Muscle of back (tissue), 11 donors: Measurements from ENCODE around the gene FAS. TPM values are rescaled to one million over a fixed set of nuclear protein-coding genes. Genes with fewer than 3 reads are reported as not detected.
"Not testable (repeated sequence)": the region's sequence is repeated elsewhere in the genome, so short reads cannot be mapped to it uniquely, and the experiment has no call there.

Experiments
- DNase-seq, 3 donors: peaks; one replicate each; pipeline versions ENCODE4 v3.0.0 to v3.0.0-alpha.2; 2013
- polyA plus RNA-seq, 10 donors: library from polyadenylated mRNA; unstranded; fragments of 120-200 nt; gene quantifications; one replicate each; pipeline ENCODE4 v1.2.1, GENCODE V29; 2013; ENCODE audit not compliant: insufficient read length in 10 of 10

FAS gene
- polyA plus RNA-seq, 10 donors = 6.0 to 12.4 (median 8.8) TPM

DNA sequence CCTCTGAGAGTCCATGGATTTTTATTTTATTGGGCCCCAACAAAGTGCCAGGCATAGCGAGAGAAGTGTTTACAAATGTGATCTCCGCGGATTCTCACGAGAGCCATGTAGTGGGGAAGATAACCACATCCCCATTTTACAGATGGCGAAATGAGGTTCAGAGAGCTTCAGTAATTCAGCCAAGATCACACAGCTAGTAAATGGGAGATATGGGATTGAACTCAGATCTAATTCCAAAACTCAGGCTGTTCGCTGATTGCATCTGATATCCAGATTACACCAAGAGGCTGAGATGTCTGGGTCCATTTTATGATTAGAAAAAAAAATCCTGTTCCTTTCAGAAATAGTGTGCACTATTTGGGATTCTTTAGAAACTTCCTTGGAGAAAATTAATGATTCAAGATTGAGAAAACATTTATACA, 1.3 kb downstream of the FAS start:
- DNase-seq = no peak

DNA sequence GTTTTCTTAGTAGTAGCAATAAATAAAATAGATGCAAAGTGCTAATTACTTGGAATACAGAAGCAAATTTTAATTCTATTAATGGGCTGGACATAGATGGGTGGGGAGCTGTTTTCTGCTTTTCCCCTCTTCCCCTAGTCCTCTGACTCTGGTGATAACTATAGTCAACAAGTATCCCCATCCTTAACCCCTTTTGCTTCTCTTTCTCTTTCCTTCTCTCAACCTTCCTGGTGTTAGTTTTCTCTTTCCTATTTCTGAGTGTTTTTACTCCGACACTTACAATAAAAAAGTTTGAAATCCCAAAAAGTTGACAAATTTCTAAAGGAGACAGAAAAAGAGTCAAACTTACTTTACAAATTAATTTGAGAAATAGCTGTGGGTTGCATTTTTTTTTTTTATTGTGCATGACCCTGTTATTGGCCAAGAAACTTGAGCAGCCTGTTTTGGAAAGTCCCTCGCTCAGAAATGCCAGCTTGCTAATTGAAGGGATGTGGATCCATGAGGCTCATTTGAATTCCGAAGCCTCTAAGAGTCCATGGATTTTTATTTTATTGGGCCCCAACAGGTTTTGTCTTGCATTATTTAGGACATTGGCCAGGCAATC, 2.4 kb downstream of the FAS start:
- DNase-seq = no peak

DNA sequence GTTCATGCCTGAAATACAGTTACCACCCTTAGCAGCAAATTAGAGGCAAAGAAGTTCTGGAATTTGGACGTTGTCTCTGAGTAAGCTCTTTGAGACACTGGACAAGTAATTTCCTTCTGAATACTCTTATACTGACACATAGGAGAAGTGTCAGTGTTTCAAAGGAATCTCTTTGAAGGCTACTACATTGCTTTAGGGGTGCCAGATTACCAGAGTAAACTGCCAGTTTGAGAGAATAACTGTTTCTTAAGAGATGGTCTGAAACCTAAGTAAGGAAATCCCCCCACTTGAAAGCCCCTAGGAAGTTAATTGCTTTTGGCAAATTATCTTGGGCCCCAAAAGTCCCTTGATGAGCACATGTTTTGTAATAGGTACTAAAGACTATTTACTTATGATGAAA, 3.4 kb downstream of the FAS start:
- DNase-seq = no peak

DNA sequence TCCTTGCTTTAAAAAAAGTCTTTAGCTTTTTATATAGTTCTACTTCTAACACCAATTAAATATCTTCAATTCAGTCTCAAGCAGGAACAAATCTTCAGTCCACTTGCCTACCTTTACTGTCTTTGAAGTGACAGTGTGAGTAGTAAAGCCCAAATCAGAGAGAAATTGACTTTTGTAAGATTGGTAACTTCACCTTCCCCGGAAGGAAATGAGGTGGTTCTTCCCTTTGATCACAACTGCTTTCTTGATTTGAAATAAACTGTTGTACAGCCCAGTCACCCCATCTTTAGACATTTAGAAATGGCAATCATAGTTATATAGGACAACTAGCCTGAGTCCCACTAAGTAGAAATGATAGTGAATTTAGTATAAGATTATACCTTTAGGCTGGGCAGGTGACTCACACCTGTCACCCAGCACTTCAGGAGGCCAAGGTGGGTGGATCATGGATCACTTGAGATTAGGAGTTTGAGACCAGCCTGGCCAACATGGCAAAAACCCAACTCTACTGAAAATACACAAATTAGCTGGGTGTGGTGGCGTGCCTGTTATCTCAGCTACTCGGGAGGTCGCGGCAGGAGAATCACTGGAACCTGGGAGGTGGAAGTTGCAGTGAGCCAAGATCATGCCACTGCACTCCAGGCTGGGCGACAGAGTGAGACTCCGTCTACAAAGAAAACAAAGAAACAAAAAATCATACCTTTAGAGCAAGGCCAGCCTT, 4.7 kb downstream of the FAS start:
- DNase-seq = no peak

DNA sequence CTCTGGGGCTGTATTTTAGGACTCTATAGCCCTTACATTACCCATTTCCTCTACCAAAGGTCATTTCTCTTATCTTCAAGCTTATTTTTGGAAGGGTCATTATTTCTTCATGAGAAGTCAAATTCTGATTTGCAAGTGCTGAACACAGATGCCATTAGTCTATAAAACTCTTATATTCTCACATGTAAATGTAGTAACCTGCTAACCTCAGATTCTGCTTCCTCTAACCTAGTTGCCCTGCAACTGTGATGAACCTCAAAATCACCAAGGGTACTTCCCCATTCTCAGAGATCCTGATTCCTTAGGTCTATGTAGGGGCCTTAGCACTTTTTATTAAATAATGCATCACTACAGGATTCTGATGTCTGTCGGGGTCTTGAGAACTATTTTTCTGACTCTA, 6.3 kb downstream of the FAS start:
- DNase-seq = no peak

DNA sequence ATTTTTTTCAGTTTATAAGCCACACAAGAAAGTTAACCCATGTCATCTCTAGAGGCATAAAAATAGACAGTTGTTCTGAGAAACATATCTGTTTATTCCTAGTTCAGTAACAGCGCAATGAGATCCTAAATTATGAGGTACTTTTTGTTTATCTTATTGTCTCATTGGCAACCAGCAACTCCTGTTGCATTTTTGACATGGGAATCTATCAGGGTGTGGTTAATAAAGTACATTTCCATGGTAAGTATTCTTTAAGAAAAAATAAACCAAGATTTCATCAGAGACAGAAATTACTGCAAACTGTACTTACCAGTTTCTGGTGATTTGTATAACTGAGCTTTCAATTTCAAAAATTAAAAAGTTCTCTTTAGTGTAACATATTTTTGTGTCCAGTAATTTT, 9.0 kb downstream of the FAS start:
- peak in 1 of 3 donors; percentile 59 for DNase-seq

DNA sequence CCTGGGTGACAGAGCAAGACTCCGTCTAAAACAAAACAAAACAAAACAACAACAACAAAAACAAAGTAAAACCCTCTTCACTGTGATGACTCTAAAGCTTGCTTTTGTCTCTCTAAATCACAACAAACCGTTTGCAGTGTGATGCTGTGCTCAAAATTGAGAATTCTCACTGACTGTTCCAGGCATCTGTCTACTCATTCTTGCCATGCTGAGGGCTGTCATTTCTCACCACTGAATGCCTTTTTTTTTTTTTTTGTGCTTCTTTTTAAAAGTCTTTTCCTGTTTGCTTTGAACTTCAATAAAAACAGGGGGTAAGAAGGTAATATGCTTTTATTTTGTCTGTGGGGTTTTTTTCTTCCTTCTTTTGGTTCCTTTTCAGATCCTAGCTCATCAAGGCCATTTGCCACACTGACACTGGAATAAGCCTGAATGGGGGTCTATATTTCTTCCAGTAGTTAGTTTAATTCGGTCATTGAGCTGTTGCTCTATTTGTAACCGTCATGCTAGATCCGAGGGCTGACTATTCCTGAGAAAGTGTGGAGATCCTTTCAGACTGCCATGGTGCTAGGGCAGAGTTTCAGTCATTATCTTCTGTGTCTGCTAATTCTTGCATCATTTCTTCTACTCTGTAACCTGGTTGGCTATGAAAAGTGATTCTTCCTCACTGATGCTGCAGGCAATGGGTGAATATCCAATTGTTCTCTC, 10.6 kb downstream of the FAS start:
- no peak for DNase-seq

DNA sequence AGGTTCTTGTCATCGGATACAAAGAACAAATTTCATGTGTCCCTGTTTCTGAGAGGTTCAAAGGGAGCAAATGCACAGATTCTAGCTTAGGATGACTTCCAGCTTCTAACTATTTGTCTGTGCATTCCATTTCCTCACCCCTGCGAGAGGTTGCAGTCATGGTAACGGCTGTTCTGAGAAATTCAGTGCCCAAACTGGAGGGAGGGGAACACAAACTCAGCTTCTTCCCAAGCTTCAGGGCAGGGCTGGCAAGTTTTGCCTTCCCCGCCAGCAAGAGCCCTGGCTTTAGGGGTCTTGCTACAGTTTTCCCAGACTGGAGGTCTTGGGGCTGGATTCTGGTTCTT, 11.1 kb downstream of the FAS start:
- DNase-seq = no peak

DNA sequence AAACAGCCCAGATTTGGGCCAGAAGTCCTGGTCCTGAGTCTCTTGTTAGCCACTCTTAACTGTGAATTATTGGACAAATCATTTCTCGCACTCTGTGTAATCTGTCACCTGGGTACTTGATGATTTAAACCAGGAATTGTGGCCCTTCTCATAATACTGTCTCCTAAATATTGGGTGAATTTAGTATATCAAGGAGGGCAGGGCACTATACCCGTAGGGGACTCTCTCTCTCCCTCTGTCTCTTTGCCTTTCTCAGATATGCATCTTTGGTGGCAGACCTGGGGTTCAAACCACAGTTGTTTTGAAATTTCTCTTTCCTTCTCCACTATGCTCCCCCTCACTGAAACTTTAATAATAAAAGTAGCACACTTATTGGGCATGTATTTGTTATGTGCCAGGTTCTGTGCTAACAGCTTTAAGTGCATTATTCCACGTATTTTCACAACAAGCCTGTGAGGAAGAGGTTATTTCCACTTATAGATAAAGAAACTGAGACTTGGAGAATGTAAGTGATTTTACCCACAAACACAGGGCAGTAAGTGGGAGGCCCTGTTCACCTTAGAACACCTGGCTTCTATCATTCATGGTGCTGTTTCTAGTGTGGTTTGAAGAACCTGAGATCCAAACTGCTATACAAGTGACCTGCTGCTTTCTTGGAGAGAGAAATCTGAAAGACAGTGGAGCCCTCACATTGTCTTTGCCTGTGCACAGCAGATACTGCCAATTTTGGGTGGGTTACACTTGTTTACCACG, 11.8 kb downstream of the FAS start:
- no peak for DNase-seq

DNA sequence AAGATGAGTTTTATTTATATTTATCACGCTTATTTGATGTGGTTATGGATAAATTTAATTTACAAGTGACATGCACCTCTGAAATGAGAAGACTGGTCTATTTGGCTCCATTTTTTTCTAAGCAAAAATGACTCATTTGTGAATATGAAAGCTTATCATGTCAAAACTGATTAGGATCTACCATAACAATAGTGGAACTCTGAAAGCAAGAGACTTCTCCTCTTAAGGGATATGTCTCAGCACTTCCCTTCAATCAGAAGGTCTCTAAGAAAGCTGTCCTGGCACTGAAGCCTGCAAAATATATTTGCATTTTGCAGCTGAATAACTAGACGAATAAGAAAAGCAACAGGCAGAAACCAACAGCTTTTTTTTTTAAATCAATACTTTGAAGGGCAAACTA, 12.7 kb downstream of the FAS start:
- DNase-seq = no peak

DNA sequence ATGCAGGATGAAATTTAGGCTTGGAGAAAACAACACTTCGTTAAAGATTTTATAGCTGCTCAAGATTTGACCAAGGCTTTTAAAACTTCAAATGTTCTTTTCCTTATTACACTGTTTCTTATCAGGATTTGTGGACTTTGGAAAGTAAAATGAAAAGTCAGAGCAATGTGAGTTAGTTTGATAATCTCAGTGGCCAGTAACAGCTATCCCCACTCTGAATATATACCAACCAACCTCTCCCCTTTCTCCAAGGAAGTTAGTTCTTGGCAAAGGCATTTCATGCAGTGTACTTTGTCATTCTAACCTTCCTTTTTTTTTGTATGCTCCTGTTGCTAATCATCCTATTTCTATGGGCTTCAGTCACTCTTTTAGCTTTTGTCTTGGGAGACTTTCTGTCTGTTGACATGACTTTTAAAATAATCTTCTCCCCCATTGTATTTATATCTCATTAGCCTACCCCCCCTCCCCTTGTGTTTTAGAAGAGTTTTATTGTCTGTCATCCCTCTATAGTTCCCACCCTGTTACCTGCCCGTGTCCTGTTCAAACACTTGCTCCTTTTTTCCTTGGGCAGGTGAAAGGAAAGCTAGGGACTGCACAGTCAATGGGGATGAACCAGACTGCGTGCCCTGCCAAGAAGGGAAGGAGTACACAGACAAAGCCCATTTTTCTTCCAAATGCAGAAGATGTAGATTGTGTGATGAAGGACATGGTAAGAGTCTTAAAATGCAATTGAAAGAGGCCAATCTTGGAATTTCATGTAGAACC, 16.7 kb downstream of the FAS start:
- no peak for DNase-seq

DNA sequence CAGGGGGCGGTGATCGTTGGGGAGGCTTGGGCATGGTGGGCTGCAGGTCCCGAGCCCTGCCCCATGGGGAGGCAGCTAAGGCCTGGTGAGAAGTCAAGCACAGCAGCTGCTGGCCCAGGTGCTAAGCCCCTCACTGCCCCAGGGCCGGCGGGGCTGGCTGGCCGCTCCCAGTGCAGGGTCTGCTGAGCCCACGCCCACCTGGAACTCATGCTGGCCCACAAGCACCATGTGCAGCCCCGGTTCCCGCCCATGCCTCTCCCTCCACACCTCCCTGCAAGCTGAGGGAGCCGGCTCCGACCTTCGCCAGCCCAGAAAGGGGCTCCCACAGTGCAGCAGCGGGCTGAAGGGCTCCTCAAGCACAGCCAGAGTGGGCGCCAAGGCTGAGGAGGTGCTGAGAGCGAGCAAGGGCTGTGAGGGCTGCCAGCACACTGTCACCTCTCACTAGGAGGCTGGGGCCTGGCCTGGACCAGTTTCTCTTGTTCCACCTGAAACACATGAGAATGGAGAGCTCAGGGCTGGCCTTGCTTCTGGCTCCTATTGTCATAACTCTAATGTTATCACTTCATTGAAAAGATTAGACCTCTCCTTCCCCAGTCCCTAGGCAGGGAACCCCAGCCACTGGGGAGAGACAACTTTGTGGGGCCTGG, 28.2 kb downstream of the FAS start:
- DNase-seq = not testable (repeated sequence)

DNA sequence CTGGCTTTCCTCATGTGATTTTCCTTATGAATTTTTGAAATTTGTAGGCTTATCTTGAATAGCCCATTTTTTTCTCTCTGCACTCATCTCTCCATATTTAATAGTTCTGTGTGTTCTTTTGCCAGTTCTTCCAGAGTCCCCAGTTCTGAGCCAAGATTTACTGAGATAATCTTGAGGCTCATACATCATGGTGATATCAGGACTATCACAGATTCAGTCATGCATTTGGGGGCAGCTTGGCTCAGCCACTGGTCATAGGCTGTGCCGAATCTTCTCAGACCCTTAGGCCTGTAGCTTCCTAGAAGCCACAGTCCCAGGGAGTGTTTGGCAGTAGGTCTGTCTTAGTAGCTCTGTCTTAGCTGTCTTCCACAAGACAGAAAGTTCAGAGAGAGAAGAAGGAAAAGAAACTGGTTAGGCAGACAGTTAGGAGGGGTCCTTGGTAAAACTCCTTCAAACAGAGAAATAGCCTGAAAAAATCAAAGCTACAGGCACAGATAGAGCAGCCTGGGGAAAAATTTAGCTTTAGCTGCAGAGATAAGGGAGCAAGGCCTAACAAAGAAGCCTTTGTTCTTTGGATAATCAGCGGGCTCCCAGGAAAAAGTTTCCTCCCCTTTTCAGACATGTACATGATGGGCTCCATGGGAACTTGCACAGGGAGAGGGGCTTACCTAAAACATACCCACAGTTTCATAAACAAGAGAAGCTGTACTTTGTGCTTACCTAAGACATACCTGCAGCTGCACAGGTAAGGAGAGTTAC, 29.1 kb downstream of the FAS start:
- DNase-seq = no peak

DNA sequence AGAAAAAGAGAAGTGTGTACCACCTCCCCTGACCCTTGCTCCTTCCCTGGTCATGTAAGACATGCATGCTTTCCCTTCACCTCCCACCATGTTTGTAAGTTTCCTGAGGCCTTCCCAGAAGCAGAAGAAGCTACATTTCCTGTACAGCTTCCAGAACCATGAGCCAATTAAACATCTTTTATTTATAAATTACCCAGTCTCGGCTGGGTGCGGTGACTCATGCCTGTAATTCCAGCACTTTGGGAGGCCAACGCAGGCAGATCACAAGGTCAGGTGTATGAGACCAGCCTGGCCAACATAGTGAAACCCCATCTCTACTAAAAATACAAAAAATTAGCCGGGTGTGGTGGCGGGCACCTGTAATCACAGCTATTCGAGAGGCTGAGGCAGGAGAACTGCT, 30.9 kb downstream of the FAS start:
- not testable (repeated sequence) for DNase-seq

DNA sequence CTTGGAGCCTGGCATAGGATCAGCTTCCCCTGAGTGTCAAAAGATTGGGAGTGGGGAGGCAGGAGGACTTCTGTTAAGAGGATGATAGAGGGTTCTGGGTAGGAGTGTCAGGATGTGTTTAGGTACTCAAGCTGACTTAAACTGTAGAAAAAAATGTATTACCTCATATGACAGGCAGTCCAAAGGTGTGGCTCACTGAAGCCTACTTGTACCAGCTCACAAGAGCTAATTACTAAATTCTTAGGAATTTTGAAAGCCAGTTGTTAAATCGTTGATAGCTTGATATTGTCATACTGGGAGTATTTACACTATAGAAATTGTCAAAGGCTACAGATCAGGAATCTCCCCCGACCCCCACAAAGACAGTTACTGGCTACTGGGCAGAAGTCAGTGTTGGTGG, 32.1 kb downstream of the FAS start:
- DNase-seq = no peak

DNA sequence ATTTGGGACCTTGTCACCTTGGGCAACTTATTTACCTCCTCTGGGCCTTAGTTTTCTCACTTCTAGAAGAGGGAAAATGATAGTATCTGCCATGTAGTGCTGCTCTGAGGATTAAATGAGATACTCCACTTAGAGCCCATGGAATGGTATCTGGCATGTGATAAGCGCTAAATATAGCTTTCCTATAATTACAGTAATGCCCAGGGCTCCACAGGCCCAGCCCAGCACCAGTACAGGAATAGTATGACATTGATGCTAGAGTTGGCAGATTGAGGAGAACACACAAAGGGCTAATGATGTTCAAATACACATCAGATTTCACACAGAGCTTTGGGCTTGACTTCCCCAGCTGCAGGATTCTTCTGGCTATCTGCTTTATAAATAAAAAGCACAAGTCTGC, 34.9 kb downstream of the FAS start:
- no peak for DNase-seq

DNA sequence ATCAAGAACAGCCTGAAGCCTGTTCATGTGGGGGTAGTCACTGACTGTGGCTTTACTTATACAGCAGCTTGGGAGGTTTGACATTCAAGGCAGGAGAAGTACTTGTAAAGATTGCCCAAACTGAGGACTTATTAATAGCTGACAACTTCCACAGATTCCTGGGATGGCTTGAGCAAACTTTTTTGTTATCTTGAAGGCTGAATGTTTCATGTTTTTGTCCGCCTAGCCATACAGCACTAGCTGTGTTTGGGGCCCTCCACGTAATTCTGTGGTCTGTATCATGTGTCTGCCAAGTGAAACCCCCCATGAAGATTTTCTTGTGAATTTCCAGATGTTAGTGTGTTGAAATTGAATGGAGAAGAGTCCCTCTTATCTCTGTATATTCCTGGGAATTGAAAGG, 38.6 kb downstream of the FAS start:
- no peak for DNase-seq

DNA sequence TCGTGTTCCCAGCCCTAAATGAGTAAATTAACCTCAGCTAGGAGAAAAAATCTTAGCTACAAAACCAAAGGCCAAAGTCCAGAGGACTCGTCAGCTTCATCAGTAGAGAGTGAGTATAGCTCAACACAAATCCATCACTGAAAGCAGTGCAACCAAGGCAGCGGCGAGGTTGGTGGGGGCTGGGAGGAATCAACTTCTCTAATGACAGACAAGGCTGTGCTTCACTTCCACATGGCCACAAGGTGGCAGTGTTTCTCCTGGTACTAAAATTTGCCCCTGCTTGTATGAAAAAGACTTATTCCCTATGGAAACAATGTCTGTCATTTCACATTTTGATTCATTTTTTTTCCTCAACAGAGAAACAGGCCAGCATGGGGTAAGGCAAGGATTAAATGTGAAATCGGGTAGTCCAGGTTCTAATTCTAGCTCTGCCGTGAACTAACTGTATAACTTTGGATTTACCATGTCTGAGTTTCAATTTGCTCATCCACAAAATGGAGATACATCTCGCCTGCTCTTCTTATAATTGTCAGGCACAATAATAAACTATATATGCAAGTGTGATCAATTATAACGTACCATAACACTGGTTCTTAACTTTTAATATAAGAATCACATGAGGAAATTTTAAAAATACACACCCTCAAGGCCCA, 39.3 kb downstream of the FAS start:
- DNase-seq = peak; percentile 77 to 81 (median 78)

DNA sequence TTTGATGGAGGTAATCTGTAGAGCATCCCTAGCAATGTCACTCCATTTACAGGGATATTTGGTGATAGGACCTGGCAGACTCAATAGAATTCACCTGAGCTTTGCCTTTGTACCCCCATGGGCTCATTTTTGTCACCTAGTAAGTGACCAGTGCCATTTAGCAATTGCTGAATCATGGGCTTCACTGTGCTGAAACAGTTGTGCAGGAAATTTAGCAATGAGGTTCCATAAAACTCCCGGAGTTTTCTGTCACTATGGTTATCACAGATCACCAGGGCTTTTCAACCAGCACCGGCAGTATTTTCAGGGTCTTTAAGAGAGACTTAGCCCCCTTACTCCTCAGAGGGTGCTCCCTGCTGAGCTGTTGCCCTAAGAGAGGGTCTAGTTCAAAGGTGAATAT, 40.2 kb downstream of the FAS start:
- no peak for DNase-seq
